ELF-1 (cell line): ENCODE results near the gene ABCD2.
"Not testable (repeated sequence)": the region's sequence is repeated elsewhere in the genome, so short reads cannot be mapped to it uniquely, and the experiment has no call there.

Experiments
- DNase-seq: peaks from one replicate; pipeline ENCODE4 v3.0.0-alpha.2; 2016; ENCODE audit warnings: low read depth, low spot score

Gene ABCD2

DNA sequence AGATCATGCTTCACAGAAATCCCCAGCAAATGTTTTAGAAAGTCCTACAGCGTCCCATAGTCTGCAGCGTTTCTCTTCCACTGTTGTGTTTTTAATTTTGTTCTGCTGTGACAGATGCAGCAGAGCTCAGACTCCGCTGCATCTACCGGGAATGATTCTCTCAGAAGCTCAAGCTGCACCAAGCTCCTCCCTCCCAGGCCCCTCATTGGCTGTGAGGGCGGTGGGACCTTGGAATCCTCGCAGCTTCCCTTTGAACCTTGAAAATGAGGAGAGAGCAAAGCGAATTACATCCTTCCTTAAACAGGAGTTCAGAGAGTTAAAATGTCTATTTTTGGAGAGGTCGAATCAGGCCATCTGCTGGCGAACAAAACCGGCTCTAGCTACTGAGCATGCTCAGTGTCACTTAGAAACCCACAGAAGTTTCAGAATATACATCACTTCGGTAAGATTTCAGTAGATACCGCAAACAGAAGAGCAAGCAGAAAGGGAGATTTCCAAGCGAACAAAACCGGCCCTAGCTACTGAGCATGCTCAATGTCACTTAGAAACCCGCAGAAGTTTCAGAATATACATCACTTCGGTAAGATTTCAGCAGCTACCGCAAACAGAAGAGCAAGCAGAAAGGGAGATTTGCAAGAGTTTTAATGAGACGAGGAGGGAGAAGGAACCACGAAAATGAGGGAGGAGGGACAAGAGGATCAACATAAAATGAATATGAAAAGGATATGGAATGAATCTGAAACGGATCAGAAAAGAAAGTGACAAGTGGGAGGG lies at the start of gene ABCD2:
ABCD2 (minus strand) TSS at position 144 of the 774 bp plus-strand sequence. CDS start 188 bp downstream, outside the sequence.
- DNase-seq = peak; percentile 81

DNA sequence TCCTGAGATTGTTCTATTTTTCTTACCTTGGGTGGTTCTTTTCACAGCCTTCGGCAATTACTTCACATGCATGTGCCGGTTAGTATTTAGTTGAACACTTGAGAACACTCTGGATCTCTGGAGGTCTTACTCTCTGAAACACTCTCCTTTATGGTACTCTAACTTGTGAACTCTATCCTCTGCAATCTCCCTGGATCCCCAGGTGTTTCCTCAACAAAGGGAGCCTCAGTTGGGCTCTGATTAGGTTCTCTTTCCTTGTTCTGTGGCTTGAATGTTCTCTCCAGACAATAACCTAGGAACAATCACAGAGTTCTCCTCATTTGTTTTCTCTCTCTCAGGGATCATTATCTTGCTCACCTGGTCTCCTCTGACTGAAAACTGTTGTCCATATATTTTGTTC lies 40.5 kb upstream of the ABCD2 start:
- no peak for DNase-seq

GRCh38 chr12:39647383-39647782 lies 27.8 kb upstream of the ABCD2 start:
- no peak for DNase-seq

- DNase-seq = no peak
These were observed 27.4 kb upstream of the ABCD2 start for GRCh38 chr12:39646963-39647362.

DNA sequence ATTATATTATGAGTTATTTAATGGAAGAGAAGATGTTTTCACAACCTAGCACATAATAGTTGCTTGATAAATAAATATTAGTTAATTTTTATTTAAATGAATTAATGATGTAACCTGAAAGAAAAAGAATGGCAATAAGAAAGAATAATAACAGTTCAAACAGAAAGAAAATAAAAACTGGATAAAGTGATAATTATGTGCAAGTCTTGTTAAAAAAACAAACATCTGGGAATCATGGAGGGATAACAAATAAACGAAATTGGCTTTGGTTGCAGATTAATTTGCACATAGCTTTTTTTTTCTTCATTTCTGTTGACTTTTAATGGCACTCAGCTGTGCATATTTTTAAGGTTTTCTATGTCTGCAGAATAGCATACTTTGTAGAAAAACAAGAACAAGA lies 23.4 kb upstream of the ABCD2 start:
- no peak for DNase-seq

- DNase-seq = no peak
These were observed 19.2 kb upstream of the ABCD2 start for GRCh38 chr12:39638840-39639239.

DNA sequence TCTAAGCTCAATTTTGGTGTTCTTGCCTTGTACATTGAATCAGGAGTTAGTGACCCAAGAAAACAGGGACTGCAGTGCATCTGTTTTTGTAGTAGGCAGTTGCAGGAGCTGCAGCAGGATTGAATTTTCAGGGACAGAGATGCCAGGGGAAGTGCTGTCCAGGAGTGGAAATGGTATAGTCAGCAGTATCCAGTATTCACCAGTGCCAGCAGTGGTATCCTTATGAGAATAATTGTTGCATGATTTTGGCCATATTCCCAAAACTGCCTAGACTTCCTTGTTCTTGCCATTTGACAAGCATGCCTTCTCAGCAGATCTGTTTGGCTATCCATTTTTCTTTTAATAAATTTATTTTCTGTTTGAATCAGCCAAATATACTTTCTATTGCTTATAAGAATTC lies 18.6 kb upstream of the ABCD2 start:
- DNase-seq = no peak

DNA sequence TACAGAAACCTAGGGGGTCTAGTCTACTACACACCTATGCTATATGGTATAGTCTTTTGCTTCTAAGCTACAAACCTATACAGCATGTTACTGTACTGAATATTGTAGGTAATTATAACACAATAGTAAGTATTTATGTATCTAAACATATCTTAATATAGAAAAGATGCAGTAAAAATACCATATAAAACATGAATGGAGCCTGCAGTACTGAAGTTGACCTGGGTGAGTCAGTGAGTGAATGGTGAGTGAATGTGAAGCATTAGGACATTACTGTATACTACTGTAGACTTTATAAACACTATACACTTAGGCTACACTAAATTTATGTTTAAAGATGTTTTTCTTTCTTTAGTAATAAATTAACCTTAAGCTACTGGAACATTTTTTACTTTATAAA lies 13.1 kb upstream of the ABCD2 start:
- DNase-seq = no peak

DNA sequence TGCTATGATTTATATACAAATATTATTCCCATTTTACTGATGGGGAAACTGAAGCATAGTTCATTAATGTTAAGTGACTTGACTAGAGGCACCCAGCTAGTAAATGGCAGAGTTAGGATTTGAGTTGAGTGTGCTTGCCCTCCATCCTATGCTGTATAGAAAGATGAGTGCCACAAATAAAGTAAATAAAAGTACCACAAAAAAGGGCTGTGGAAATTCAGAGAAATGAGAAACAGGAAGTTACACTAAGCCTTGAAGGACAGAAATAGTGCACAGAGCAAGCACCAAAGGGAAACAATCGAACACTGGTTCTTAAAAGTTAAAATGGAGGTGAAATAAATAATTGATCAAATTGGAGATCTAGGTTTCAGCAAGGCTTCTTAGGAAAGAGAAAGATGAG lies 9.2 kb upstream of the ABCD2 start:
- DNase-seq = no peak

DNA sequence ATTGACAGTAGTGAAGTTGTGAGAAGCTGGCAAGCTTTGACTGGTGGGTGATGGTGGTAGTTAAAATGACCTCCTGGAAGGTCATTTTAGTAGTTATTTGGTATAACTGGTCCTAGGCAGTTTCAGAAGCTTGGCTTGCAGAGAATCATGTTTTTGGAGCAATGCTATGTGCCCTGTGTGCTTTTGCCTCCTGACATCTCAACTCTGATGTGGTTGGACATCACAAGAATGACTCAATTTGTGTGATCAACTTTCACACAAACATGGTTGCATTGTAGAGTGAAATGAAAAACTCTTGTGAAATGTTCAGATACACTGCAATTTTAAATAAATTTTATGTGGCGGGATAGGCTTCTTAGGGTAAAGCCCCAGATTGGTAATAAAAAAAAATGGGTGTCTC lies 8.3 kb upstream of the ABCD2 start:
- no peak for DNase-seq

DNA sequence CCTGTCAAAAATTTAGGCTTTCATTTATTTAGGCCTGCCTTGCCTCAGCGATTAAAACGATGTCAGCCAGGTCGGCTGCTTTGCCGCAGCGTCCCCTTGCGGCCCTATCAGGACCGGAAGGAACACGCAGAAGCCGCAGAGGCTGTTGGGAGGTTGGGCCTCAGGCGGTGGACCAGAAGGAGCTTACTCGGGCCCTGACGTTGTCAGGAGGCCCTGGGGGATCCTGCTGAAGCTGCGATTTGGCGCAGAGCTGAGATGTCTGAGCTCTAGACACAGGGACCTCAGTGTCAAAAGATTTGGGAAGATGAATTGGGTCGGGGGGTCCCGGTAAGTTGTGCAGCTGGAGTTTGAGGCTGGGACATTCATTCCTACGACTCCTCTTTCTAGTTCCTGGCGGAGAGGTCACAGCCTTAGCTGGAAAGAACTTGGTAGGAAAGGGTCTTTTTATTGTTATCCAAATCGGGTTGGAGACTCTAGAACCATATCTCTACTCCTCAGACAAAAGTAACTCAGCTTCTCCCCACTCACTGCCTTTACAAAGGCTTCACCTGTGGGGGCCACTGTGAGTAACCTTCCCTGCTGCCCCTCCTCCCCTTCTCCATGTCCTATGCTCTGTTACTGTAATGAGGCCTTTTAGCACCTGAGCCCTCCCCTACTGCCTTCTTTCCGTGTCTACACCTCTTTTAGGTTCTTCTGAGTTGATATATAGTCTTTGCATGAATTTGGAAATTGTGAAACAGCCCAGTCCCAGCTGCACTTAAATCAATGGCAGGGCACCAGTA lies 6.6 kb upstream of the ABCD2 start:
- DNase-seq = peak; percentile 18

- no peak for DNase-seq
These were observed 4.3 kb upstream of the ABCD2 start for GRCh38 chr12:39623919-39624318.

DNA sequence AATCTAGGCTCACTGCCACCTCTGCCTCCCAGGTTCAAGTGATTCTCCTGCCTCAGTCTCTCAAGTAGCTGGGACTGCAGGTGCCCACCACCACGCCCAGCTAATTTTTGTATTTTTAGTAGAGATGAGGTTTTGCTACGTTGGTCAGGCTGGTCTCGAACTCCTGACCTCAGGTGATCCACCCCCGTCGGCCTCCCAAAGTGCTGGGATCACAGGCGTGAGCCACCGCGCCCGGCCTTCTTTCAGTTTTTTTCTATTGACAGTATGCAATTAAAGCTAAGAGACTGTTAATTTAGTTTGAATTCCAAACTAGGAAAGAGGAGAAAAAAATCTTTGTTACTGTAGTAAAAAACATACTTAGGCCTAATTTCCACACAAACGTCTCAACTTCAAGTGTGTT lies 3.6 kb upstream of the ABCD2 start:
- not testable (repeated sequence) for DNase-seq

DNA sequence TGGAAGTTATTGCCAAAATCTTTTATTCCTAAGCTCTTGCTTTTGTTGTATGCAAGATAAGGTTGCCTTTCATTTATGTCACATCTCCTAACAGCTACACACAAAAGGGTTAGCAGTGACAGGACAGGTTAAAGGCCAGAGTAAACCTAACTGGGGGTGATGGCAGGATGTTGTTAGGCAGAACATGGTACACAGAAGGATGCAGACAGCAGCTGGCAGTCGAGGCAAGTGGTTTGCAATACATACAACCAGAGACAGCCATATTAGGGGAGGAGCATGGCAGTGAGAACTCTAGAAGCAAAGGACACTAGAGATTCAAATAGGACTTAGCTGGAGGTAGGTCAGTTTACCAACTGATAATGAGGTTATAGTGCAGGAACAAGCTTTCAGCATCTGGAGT lies 2.7 kb upstream of the ABCD2 start:
- DNase-seq = no peak

GRCh38 chr12:39621670-39622069 lies 2.1 kb upstream of the ABCD2 start:
- no peak for DNase-seq

- DNase-seq = no peak
These were observed 1.4 kb upstream of the ABCD2 start for GRCh38 chr12:39620659-39621658.

DNA sequence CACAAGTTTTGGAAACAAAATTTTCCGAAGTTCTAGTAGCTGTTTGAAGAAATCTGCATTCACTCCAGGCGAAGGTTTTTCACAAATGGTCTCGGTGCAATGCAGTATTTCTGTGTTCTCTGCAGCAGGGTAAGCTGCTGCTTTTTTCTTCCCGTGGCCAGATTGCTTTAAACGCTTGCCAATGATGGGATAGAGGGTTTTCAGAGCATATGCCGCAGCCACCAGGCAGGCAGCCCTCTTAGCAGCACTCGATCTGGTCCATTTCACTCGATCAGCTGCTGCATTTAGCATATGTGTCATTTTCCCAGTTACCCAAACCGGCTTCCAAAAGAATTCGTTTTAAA lies 315 bp downstream of the ABCD2 start:
- no peak for DNase-seq

GRCh38 chr12:39618701-39619100 lies 902 bp downstream of the ABCD2 start:
- DNase-seq = no peak

- no peak for DNase-seq
These were observed 1.7 kb downstream of the ABCD2 start for GRCh38 chr12:39617887-39618286.

GRCh38 chr12:39616666-39617065 lies 2.9 kb downstream of the ABCD2 start:
- no peak for DNase-seq

- DNase-seq = no peak
These were observed 3.4 kb downstream of the ABCD2 start for GRCh38 chr12:39616251-39616650.

DNA sequence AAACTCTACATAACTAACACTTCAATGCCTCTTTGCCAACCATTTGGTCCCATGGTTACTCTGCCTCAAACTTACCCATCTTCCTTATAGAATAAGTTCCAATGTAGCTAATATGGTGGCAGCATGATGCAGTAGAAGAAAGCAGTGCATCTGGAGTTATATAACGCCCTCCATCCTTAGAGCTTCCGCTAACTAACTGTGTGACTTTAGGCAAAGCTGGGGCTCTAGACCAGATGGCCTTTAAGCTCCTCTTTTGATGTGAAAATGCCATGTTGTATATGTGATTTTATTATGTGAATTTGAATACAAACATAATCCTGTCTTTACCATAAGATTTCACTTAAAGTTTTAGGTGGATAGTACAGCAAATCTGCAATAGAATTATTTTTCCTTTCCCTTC lies 6.1 kb downstream of the ABCD2 start:
- DNase-seq = no peak
